Activated naive CD4-positive, alpha-beta T cell treated with Interleukin-2 at 50 U/mL for 16 hours (primary cell): ENCODE results near the gene GAS7.
"Not testable (repeated sequence)": the region's sequence is repeated elsewhere in the genome, so short reads cannot be mapped to it uniquely, and the experiment has no call there.

Source experiments
- DNase-seq: peaks from one replicate; pipeline ENCODE4 v3.0.0-alpha.2; 2020

GAS7 gene

DNA sequence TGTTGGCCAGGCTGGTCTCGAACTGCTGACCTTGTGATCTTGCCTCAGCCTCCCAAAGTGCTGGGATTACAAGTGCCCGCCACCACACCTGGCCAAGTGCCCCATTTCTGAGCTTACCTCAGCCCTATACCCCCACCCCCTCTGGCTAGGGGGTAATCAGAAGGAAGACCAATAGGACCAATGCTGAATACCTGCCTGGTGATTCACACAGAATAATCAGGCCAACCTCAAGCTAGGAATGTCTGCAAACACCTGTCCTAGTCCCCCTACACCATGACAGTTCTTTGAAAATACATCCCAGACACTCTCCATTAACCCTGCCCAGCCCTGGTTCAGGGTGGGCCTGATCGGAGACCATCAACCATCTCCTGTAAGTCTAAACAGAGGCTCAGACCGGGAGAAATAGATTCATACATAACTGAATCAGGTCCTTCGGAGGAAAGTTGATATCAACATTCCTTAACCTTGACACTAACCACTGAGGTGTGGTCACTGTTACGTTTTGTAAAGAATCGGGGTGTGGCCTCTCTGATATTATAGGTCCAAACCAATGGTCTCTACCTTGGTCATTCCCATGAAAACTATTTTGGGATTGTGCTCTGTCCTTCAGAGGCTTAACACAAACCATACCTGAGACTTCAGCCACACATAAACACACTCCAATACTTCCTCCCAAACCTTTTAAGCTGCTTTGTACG lies 130.8 kb downstream of the GAS7 start:
- no peak for DNase-seq

DNA sequence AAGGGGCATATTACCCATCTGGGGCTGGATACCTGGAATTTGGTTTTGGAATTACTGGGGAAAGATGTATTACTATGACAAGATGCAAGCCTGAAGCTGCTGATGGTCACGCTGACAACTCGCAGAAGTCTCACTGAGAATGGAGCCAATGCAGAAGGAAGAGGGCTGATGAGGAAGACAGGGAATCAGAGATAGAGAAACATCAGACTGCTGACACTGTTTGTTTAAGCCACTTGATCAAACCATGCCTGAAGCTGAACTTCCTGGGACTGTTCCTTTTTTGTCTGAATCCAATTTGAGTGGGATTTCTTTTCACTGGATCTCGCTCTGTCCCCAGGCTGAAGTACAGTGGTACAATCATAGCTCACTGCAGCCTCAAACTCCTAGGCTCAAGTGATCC lies 133.9 kb downstream of the GAS7 start:
- DNase-seq = no peak

DNA sequence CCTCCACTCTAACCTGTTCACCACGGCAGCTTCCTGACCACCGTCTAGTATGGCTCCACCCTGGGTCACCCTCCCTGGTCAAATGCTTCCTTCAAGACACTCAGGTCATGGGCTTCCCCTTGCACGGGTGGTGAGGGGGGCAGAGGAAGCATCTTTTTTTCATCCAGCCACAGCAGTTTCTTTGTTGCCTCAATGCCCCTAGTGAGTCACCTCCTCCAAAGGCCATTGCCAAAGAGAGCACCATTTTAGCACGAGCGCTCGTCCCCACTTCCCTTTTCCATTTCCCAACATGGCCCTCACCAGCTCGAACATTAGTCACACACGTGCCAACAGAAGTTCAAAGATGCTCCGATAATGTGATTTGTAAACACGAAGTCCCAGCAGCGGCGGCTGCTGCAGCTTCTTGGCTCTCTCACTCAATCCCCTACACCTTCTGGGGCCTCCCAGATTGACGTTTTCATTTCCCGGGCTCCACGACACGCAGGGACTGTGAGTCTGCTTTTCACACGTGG lies 134.6 kb downstream of the GAS7 start:
- no peak for DNase-seq

DNA sequence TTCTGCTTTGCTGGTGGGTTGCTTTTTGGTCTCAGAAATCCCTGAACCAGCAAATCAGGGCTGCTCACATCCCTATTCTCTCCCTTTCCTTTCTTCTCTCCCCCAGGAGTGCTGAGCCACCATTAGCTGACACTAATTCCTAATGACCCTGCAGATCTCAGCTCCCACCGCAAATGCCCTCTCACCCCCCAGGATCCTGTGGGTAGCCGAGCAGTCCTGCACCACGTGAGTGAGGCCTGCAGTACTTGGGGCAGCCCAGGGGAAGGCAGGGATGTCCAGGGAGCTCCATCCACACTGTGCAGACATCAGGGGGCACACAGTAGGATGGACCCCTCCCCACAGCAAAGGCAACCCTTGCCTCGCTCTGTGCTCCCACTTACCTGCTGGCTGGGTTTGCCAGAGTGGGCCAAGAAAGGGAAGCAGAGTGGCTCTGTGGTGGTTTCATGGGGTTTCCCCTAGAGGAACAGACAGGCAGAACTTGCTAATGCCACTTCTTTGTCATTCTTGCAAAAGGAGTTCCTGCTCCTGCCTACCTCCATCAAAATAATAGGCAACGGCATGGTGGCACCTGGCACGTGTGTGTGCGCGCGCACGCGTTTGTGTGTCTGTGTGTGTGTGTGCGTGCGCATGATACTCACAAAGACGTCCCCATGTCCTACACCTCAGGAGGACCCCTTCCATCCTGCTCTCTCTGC lies 135.6 kb downstream of the GAS7 start:
- no peak for DNase-seq

DNA sequence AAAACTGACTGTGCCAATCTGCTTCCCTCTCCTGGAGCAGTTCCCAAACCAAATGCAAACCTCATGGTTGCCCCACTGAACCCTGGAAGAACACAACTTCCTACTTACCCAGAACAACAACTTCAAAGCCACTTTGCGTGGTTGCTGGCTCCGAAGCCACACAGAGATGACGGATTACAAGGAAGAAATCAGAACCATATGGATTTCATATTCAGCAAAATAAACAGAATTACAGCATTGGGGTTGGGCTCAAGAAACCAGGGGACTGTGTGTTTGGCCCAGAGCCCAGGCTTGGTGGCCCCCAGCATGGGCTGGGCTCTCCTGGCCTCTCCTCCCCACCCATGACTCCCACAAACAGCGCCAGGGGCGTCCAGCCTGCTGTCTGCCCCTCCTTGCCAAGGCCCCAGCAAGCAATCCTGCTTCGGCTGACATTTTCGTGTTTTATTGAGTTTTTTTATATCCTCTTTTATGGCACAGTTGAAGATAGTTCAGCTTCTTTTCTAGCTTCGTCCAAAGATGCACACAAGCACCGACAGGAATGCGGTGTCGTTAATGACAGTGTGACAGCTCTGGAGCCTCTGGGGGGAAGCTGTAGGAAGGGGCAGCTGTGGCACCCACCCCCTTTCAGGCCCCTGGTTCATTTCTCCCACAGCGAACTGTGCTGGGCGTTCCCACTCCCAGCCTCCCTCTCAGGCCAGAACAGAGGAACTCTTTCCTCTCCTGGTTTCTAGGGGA lies 137.1 kb downstream of the GAS7 start:
- DNase-seq = no peak

DNA sequence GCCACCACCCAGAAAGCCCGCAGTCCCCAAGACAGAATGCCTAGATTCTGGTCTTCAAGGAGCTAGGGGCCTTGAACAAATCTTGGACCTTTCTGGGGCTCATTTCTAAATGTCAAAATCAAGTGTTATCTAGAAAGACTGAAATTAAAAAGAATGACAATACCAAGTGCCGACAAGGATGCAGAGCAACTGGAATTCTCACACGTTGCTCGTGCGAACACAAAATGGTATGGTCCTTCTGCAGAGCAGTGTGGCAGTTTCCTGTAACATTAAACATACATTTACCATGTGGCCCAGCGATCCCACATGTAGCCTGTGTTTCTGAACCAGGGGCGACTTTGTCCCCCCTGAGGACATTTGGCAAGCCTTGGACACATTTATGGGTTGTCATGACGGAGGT lies 137.9 kb downstream of the GAS7 start:
- no peak for DNase-seq

DNA sequence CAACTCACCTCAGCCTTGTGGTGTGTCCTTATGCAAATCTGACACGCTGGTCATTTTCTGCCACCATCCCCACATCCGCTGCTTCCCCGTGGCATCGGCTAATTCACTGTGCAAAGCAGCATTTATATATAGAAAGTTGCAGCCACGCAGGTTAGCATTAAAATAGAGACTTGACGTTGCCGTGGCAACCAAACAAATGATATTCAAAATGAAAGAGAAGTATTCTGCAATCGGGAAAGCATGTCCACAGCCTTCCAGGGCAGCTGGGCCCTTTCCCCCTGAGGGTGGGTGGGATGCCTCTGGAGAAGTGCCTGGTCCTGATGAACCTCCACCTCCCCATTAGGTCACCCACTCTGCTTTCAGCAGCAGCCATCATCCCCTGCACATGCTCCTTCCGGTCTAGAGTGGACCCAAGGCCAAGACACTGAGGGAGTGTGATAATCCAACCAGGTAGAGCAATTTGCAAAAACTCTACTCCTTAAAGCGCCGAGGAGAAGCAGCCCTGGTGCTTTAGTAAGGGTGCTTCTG lies 138.7 kb downstream of the GAS7 start:
- DNase-seq = no peak

DNA sequence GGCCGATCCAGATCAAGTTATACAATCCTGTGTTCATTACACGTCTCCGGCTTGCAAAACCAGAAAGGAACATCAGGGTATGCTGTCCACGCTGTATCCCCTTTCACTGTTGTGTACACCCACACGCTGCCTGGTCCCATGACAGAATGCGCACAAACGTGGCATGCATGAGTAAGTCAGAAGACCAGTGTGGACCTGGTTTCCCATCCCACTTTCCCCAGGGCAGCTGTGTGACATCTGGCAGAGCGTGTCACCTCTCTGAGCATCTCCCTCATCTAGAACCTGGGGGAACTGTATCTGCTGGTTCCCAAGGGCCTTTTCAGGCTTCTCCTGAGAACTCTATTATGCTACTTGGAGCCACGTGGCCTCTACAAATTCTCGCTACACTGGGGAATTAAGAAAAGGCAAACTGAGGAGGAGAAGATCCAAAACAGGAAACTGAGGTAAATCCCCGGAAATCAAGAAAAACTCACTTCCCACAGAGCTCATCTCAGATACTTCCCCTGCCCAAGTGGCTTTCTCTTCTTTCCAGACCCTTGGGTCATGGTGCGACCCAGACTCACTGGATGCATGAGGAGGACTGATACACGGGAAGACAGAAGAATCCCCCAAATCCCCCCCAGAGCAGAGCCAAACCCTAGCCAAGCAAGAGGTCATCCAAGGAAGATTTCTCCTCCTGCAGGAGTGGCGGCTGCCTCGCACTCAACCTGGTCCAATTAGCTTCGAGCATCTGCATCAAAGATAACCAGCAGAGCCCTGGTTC lies 139.3 kb downstream of the GAS7 start:
- no peak for DNase-seq

DNA sequence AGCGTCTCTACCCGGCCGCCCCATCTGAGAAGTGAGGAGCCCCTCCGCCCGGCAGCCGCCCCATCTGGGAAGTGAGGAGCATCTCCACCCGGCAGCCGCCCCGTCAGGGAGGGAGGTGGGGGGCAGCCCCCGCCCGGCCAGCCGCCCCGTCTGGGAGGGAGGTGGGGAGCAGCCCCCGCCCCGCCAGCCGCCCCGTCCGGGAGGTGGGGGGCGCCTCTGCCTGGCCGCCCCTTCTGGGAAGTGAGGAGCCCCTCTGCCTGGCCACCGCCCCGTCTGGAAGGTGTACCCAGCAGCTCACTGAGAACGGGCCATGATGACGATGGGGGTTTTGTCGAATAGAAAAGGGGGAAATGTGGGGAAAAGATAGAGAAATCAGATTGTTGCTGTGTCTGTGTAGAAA lies 140.9 kb downstream of the GAS7 start:
- DNase-seq = not testable (repeated sequence)

DNA sequence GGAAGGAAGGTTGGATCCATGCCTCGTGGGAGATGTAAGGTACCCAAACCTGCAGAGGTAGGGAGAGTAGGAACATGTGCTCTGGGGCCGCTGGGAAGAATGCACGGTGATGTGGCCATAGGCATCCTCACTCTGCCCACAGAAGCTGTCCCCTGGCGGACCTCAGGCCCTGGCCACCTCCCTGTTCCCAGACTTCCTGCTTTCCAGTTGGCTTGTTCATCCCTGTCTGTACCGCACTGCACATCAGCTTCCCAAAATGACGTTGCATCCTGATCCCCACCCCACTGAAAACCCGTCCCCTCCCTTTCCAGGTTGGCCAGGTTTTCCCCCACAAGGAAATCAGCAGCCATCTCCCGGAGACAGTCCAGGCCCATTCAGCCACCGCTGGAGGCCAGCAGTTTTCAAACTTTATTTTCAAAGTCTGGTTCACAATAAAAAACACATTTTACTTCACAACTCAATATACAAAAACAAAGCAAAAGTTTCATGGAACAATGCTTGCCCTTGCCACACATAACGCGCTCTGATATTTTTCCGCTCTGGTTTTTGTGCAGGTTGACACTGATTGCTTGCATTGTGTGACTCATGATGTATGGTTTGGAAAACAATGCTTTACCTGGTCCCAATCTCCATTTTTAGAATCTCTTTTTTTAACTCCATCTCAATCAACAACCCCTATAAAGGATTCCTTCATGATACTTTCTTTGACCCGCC lies 143.0 kb downstream of the GAS7 start:
- no peak for DNase-seq

DNA sequence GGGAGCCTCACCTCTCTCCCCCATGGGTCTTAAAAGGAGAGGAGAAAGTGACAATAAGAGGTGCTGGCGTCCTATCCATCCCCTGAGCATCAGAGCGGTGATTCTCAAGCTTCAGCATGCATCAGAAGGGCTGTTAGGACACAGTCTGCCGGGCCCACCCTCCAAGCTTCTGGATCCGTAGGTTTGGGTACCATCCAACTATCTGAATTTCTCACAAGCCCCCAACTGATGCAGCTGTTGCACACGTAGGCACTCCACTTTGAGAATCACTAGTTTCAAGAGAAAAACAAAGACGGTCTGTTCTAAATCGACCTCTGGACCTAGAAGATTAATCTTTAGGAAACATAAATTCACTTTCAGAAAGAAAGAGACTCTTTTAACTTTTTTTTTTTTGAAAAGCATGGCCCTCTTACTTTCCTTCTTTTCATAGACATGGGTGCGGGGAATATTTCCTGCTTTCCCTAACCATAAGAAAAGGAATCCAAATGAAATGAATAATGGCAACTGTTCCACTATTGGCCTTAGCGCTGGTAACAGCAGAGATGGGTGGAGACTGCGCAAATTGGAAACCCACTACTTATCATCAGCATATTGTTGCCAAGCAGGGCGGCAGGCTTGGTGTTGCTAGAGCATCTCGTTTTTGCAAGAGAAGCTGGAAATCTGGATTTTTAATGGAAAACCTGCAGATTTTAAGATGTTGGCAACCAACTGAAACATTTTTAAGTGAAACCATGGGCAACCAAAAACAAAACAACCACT lies 144.4 kb downstream of the GAS7 start:
- DNase-seq = no peak

DNA sequence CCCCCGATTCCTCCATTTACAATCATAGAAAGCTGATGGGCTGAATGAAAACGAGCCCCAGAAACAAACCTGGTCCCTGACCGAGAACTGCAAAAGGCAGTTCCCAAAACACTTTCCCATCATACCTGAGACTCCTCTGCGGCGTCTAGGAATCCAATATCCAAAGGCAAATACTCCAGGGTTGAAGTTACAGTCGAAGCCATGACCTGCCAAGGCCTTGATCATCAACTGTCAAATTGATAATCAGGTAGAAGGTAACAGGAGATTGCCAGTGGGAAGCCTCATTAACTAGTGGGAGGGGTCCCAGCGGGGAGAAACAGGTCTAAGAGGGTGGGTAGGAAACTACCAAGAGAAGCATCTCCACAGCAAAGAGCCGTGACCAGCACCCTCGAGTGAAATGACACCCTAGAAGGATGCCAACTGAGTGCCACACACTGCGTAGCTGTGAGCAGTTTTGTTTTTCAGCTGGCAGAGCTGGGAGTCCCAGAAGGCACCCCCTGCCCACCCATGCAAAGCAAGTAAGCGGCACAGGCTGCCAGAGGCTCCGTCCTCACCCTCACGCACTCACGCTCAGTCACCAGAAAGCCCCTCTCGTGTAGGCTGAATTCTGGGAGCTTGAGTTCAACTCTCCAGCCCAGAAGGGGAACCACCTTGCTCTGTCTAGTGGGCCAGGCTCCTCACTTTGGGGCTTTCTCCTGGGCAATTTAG lies 146.1 kb downstream of the GAS7 start:
- DNase-seq = no peak

DNA sequence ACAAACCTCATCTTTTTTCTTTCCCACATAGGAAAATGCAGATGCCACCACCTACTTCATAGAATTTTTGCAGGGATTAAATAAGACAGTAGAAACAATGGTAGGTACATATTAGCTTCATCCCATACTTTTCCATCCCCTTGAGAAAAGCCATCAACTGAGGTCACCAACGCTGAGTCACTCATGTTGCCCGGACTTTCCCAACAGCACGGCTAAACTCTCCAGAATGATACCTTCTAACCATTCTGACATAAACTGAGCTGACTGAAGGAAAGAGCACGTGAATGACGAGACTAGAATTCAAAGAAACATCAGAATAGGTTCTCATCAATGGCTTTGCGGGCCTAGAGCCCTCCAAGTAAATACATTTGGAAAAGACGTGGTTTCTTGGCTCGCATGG lies 147.3 kb downstream of the GAS7 start:
- DNase-seq = no peak

DNA sequence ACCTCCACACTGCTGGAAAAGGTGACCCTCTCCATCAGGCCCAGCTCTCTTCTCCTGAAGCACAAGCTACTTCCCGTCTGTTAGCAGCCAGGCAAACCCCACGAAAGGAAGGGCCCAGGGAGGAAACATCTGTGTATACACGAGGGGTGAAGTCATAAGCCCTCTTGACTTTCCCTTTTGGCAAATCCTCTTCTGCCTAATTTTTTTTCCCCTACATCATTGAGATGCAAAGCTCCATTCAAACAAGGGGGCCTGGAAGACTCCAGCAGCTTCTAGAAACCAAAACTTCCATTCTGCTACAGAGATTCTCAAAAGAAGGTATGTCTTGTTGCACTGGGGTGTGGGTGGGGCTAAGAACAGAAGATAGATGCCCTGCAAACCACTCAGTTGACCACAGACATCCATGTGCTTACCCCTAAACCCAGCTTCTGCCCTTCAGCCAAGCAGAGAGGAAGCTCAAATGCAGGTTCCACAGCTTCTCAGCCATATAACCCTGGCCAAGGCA lies 147.8 kb downstream of the GAS7 start:
- DNase-seq = no peak

DNA sequence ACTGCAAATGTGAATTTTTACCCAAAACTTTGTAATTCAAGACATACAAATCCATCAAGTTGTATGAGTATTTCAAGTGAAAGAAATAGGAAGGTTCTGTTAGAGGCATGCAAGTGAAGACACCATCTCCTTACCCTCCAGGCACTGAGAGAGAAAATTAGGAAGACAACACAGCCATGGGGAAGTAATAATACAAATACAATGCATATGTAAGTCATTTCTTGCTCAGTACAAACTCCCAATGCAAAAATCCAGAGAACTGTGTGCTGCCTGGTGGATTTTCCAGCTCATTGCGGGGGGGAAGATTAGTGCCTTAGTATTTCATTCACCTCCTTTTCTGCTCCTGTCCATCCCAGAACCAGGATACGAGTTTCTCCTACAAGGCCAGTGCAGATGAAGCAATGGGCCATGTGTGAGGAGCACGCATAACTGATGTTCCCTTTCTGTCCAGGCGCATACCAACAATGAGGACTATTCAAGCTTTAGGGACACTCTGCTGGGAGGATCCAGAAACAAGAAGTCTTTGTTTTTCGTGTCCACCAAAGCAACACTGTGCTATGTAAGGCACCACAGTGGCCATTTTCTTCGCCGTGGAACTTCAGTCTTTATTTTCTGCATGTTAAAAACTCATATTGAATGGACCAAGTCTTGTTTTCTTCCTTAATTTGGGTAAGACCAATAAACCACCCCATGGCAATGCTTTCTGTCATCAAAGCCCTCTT lies 149.6 kb downstream of the GAS7 start:
- no peak for DNase-seq

DNA sequence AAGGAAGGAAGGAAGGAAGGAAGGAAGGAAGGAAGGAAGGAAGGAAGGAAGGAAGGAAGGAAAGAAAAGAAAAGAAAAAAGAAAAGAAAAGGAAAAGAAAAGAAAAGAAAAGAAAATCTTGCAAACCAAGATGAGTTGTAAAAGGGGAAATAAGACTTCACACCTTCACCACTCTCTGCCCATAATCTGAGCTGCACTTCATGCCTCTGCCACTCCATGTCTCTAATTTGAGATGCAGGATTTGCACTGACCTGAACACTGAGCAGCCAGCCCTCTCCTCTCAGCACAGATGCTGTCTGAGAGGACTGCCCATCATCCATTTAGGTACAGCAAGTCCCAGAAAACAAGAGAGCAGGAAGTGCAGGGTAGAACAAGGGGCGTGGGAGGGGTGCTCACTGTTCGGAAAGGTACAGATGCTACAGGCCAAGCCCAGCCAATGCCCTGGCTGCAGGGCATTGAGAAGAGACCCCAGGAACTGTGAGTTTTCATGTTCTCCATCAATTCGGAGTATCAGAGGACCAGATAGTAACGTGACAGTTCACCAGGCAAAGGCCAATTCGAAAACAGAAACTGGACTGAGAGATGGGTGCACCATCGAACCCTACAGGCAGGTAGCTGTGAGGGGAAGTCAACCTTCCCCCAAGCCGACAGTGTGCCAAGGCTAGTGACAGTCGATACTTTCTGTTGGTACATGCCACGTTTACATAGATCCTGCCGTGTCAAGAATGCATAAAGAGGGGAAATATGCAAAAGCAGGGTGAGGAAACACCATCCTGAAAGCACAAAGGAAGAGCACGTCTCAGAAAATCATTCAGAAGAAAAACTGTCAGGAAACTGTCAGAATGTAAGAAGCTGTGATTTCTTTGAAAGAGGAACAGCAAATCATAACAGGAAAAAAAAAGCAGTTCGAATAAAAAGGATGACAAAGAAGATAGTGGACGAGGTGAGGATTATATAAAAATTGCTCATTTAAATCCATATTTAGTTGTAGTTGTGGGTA lies 151.3 kb downstream of the GAS7 start:
- DNase-seq = no peak

DNA sequence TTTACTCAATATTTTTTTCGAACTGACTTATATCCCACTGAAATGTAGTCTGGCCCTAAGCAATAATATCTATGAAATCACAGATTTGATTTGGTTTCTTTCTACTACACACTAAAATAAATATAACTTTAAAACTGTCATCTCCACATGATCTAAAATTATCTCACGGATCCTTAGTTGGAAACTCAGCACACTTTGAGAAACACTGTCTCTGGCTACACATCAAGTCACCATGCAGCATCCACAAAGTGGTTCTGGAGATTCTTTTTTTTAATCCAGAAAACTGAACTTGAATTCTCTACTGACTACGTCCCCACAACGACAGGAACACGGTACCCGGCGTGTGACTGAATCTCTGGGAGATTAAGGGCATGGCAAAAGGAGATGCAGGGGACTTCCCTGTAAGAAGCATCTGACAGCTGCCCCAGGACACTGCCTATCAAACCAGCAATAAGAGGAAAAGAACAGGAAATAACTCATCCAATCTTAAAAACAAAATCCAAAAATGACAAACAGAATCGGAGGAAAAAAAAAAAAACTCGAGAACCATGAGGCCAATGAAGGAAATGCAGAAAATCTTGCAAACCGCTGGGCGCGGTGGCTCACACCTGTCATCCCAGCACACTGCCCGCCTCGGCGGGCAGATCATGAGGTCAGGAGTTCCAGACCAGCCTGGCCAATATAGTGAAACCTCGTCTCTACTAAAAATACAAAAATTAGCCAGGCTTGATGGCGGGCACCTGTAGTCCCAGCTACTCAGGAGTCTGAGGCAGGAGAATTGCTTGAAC lies 152.3 kb downstream of the GAS7 start:
- DNase-seq = no peak
